ENCODE results near the gene ROR2. TPM values are rescaled to one million over a fixed set of nuclear protein-coding genes. Genes with fewer than 3 reads are reported as not detected.

The ROR2 gene
- total RNA-seq, 3 donors from 2014 or later, result 3.9 to 56.0 (median 6.5) TPM

DNA sequence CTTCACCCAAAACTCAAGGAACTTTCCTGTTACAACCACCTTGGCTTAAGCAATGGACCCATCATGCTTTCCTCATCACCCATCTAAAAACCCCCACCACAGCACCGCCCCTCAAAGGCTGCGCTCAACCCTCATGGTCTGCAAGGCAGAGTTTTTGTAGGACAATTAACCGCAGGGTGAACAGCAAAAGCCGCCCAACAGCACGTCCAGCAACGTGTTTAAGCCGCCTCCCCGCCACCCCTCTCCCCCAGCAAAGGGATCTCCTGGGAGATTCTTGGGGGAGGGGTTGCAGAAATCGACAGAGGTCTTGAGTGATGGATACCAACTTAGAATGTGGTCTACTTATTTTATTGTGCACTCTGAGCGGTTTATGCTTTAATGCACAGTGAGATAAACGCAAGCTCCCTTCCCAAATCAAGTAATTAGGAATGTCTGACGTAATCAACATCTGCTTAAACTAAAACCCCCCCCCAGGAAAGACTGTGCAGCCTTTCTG lies 1.9 kb downstream of the ROR2 start:
- ATAC-seq (no peak), DNase-seq (no peak)
- no peaks in the 10 kb centered on the region for H3K36me3 ChIP-seq (ENCODE audit: low read depth)
- no peaks in the 10 kb centered on the region for H3K9me3 ChIP-seq
- H3K4me3 ChIP-seq, result no peak overlapping the region
- TF ChIP-seq, protein P1, sequence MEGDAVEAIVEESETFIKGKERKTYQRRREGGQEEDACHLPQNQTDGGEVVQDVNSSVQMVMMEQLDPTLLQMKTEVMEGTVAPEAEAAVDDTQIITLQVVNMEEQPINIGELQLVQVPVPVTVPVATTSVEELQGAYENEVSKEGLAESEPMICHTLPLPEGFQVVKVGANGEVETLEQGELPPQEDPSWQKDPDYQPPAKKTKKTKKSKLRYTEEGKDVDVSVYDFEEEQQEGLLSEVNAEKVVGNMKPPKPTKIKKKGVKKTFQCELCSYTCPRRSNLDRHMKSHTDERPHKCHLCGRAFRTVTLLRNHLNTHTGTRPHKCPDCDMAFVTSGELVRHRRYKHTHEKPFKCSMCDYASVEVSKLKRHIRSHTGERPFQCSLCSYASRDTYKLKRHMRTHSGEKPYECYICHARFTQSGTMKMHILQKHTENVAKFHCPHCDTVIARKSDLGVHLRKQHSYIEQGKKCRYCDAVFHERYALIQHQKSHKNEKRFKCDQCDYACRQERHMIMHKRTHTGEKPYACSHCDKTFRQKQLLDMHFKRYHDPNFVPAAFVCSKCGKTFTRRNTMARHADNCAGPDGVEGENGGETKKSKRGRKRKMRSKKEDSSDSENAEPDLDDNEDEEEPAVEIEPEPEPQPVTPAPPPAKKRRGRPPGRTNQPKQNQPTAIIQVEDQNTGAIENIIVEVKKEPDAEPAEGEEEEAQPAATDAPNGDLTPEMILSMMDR (IDR thresholded peaks at IDR 0.05), result no peak
- peaks cover 40% of the 10 kb centered on the region for H3K4me1 ChIP-seq (ENCODE audit: low read depth)
- intact Hi-C loops (cut with DNase I, micrococcal nuclease), result no loop called here

DNA sequence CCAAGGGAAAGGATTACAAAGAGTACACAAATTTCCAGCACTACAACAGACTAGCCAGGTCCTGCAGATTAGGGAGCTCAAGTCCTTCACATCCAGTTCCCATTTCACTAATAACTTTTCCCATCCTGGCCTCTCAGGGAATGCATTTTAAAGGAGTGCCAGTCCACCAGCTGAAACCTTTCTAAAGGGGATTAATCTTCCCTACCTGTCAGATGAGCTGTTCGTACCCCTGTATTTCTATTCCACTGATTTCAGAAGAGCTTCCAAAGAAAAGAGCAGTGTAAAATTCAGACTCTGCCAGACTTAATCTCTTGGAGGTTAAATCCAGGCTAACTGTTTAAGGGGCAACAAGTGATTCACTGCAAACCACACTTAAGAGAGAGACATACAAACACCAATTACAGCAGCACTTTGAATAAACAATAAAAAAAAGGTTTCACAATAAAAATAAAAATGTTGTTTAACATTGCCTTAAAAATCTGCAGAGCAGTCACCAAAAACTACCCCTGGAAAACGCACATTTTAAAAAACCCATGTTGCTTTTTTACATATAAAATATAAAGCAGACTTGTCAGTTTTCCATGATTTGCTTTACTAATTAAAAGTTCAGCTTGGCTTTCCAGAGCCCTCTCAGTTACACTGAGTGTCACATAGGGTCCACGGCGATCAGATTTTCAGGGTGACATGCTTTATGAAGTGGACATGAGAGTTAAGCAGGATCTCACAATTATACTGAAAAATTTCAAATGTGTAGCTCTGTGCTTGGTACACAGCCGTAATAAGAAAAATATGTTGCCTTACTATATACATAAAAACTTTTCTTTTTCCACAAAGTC lies 3.2 kb downstream of the ROR2 start:
- Histone ChIP-seq H3K9me3 (no peaks in the 10 kb centered on the region), H3K4me3 (no peak overlapping the region), H3K4me1 (ENCODE audit: low read depth) (peaks cover 40% of the 10 kb centered on the region), H3K36me3 (ENCODE audit: low read depth) (no peaks in the 10 kb centered on the region)
- intact Hi-C loops (cut with DNase I, micrococcal nuclease), result no loop called here
- ATAC-seq, result no peak
- TF ChIP-seq, protein P1 (IDR thresholded peaks at IDR 0.05), result no peak
- no peak for DNase-seq

- no peak for DNase-seq
These were observed 3.8 kb downstream of the ROR2 start for GRCh38 chr9:91946196-91946595.

DNA sequence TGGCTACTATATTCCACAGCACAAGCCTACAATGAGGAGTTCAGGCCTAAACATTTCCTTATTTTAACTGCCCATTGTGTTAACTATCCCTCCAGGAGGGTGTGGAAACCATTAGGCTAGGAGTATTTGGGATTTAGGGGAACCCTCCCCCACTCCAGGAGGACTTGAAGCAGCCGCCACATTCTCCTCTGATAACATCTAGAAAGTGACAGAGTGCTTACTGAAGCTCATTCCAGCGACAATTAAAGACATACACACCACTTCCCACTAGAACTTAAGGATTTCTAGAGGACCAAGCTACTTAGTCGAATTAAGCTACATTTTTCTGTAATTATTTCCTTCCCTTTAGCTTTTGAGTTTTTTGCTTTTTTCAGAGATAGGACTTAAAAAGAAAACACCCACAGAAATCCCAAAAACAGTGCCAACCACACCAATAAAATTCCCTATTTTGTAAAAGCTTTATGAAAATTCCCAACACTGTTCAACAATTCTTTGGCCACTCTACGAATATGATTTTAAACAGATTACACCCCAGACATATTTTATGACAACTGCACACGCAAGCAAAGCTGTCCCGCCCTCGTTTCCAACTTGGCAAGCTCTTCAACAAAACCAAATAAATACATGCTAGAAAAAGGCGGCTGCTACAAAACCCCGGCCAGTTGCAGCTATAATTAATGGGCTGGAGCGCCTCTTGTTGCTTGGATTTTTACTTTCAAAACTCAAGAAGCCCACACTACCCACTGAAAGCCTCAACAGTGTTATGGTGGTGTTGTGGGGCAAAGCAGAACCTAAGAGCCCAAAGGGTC lies 4.5 kb downstream of the ROR2 start:
- no peak overlapping the region for H3K4me3 ChIP-seq
- ATAC-seq, result peak; percentile 39
- TF ChIP-seq, protein P1 (IDR thresholded peaks at IDR 0.05), result no peak

More at GRCh38 chr9:91946196-91946595, 3.8 kb downstream of the ROR2 start:
- no peak for ATAC-seq
- TF ChIP-seq, protein P1 (IDR thresholded peaks at IDR 0.05), result no peak
- Histone ChIP-seq H3K9me3 (no peaks in the 10 kb centered on the region), H3K4me3 (no peak overlapping the region), H3K4me1 (ENCODE audit: low read depth) (peaks cover 40% of the 10 kb centered on the region), H3K36me3 (ENCODE audit: low read depth) (no peaks in the 10 kb centered on the region)
- intact Hi-C loops (cut with DNase I, micrococcal nuclease), result no loop called here

GRCh38 chr9:91944711-91945110 lies 5.3 kb downstream of the ROR2 start:
- DNase-seq, result no peak
- ATAC-seq, result no peak
- intact Hi-C loops (cut with DNase I, micrococcal nuclease), result no loop called here
- H3K36me3 ChIP-seq (ENCODE audit: low read depth), result no peaks in the 10 kb centered on the region
- TF ChIP-seq, protein P1 (IDR thresholded peaks at IDR 0.05), result no peak
- no peak overlapping the region for H3K4me3 ChIP-seq
- no peaks in the 10 kb centered on the region for H3K9me3 ChIP-seq
- peaks cover 32% of the 10 kb centered on the region for H3K4me1 ChIP-seq (ENCODE audit: low read depth)

More for the DNA sequence above, 4.5 kb downstream of the ROR2 start:
- intact Hi-C loops (cut with DNase I, micrococcal nuclease), result no loop called here
- H3K4me1 ChIP-seq (ENCODE audit: low read depth), result peaks cover 39% of the 10 kb centered on the region
- H3K36me3 ChIP-seq (ENCODE audit: low read depth), result no peaks in the 10 kb centered on the region
- H3K9me3 ChIP-seq, result no peaks in the 10 kb centered on the region
- peak in 2 of 3 donors; percentile 48 to 77 for DNase-seq

Measured in mucosa of descending colon (tissue), 3 donors.